Measurements from ENCODE around the gene LPP. TPM values are rescaled to one million over a fixed set of nuclear protein-coding genes. Genes with fewer than 3 reads are reported as not detected.
A peak's percentile ranks its signal among the peaks of the same experiment; 100 is the strongest.

The LPP gene
- total RNA-seq, 1 donor from 2014 or later = 184 TPM

- Mint-ChIP-seq H3K9me3 (ENCODE audit: unreplicated experiment) (no peaks in the 10 kb centered on the region), H3K36me3 (ENCODE audit: unreplicated experiment) (no peaks in the 10 kb centered on the region), H3K27ac (ENCODE audit: unreplicated experiment) (peak overlapping the region; percentile 91), H3K27me3 (ENCODE audit: unreplicated experiment) (no peaks in the 10 kb centered on the region), H3K4me3 (ENCODE audit: unreplicated experiment) (no peak overlapping the region), H3K4me1 (ENCODE audit: unreplicated experiment) (peaks cover 58% of the 10 kb centered on the region)
- no peak for DNase-seq (ENCODE audit: extremely low spot score, unreplicated experiment)
- no peak for TF ChIP-seq CTCF (IDR thresholded peaks at IDR 0.05)
Observed at GRCh38 chr3:188286087-188286513, 132.1 kb downstream of the LPP start.

- H3K27ac Mint-ChIP-seq (ENCODE audit: unreplicated experiment) = peak overlapping the region; percentile 70
- DNase-seq (ENCODE audit: extremely low spot score, unreplicated experiment) = no peak
- no peaks in the 10 kb centered on the region for H3K36me3 Mint-ChIP-seq (ENCODE audit: unreplicated experiment)
- no peaks in the 10 kb centered on the region for H3K27me3 Mint-ChIP-seq (ENCODE audit: unreplicated experiment)
- no peaks in the 10 kb centered on the region for H3K9me3 Mint-ChIP-seq (ENCODE audit: unreplicated experiment)
- no peak for TF ChIP-seq CTCF (IDR thresholded peaks at IDR 0.05)
- no peak overlapping the region for H3K4me3 Mint-ChIP-seq (ENCODE audit: unreplicated experiment)
- peaks cover 56% of the 10 kb centered on the region for H3K4me1 Mint-ChIP-seq (ENCODE audit: unreplicated experiment)
Observed at GRCh38 chr3:188287339-188287738, 133.4 kb downstream of the LPP start.

GRCh38 chr3:188287762-188288505 is 134.0 kb downstream of the LPP start:
- no peak for TF ChIP-seq CTCF (IDR thresholded peaks at IDR 0.05)
- DNase-seq (ENCODE audit: extremely low spot score, unreplicated experiment) = no peak
- no peaks in the 10 kb centered on the region for H3K9me3 Mint-ChIP-seq (ENCODE audit: unreplicated experiment)
- peak overlapping the region; percentile 70 for H3K27ac Mint-ChIP-seq (ENCODE audit: unreplicated experiment)
- H3K4me3 Mint-ChIP-seq (ENCODE audit: unreplicated experiment) = no peak overlapping the region
- peaks cover 52% of the 10 kb centered on the region for H3K4me1 Mint-ChIP-seq (ENCODE audit: unreplicated experiment)
- no peaks in the 10 kb centered on the region for H3K27me3 Mint-ChIP-seq (ENCODE audit: unreplicated experiment)
- H3K36me3 Mint-ChIP-seq (ENCODE audit: unreplicated experiment) = no peaks in the 10 kb centered on the region

GRCh38 chr3:188292251-188292650 is 138.3 kb downstream of the LPP start:
- Mint-ChIP-seq H3K36me3 (ENCODE audit: unreplicated experiment) (no peaks in the 10 kb centered on the region), H3K9me3 (ENCODE audit: unreplicated experiment) (no peaks in the 10 kb centered on the region), H3K4me1 (ENCODE audit: unreplicated experiment) (peaks cover 59% of the 10 kb centered on the region)

More at GRCh38 chr3:188292251-188292650, 138.3 kb downstream of the LPP start:
- no peak overlapping the region for H3K4me3 Mint-ChIP-seq (ENCODE audit: unreplicated experiment)
- no peak overlapping the region for H3K27ac Mint-ChIP-seq (ENCODE audit: unreplicated experiment)
- TF ChIP-seq CTCF (IDR thresholded peaks at IDR 0.05) = no peak
- no peaks in the 10 kb centered on the region for H3K27me3 Mint-ChIP-seq (ENCODE audit: unreplicated experiment)
- no peak for DNase-seq (ENCODE audit: extremely low spot score, unreplicated experiment)

Data from osteocyte (in vitro differentiated cells).